Adrenal gland (tissue), 5 donors: ENCODE measurements around the gene ABL2.

Experiments
- POLR2A ChIP-seq, 2 donors: fragments of 450-650 bp; IDR thresholded peaks; one replicate each; pipeline ENCODE4 v1.6.1; 2017; ENCODE audit warnings: antibody characterized with exemption in 2 of 2, mild to moderate bottlenecking in 2 of 2, moderate library complexity in 1 of 2
- TF ChIP-seq, protein P1 (sequence below), 6 experiments: fragments of 450-650 bp in 4 of 6; fragments of 200-600 bp in 2 of 6; sonication (generic) in 1 of 6; IDR thresholded peaks; 1 replicate in 5 of 6; 2 replicates in 1 of 6; pipeline versions ENCODE4 v1.5.1 to v1.8.0; 2016 to 2021; ENCODE audit warnings: antibody characterized with exemption in 6 of 6, mild to moderate bottlenecking in 2 of 6, moderate library complexity in 1 of 6
- donor health status: DM: no; HTN: no; CAD: no.

DNA sequence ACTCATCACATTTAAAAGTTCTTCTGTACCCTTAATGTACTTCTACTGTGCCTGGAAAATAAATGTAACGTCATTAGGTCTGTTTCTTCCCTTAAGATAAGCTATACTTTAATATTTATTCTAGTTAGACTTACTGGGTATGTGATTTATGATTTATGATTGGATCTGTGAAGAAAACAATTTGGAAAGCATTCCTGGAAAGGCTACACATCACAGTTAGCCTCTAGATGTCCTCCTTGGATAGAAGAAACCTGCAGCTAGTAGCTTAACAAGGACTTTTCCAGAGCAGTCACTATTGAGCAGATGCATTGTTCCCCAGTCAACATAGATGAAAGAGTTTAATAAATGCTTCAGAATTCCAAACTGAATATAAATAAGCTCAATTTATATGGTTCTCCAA is 22.2 kb upstream of the ABL2 start:
- TF ChIP-seq, protein P1, sequence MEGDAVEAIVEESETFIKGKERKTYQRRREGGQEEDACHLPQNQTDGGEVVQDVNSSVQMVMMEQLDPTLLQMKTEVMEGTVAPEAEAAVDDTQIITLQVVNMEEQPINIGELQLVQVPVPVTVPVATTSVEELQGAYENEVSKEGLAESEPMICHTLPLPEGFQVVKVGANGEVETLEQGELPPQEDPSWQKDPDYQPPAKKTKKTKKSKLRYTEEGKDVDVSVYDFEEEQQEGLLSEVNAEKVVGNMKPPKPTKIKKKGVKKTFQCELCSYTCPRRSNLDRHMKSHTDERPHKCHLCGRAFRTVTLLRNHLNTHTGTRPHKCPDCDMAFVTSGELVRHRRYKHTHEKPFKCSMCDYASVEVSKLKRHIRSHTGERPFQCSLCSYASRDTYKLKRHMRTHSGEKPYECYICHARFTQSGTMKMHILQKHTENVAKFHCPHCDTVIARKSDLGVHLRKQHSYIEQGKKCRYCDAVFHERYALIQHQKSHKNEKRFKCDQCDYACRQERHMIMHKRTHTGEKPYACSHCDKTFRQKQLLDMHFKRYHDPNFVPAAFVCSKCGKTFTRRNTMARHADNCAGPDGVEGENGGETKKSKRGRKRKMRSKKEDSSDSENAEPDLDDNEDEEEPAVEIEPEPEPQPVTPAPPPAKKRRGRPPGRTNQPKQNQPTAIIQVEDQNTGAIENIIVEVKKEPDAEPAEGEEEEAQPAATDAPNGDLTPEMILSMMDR (IDR thresholded peaks at IDR 0.05) = peak; percentile 17 to 75 (median 58)
- TF ChIP-seq POLR2A (IDR thresholded peaks at IDR 0.05) = no peak
